Omental fat pad (tissue), 4 donors: Measurements from ENCODE around the gene GJA4. TPM values are rescaled to one million over a fixed set of nuclear protein-coding genes. Genes with fewer than 3 reads are reported as not detected.

Experiments used
- ATAC-seq: fragments of 150-250 bp; one replicate; pipeline ENCODE4 v1.9.1; 2016; ENCODE audit warnings: mild to moderate bottlenecking, moderate library complexity; ENCODE audit not compliant: low FRiP score
- DNase-seq: peaks from one replicate; pipeline ENCODE4 v3.0.0-alpha.2; 2019; ENCODE audit warnings: low spot score
- total RNA-seq, 4 donors: library from RNA; depleted of rRNA; stranded (reverse); fragments of >200 nt; gene quantifications; one replicate each; pipeline ENCODE4 v1.1.0, GENCODE V29; 2016
- TF ChIP-seq, protein P1 (sequence below), 3 donors: fragments of 450-650 bp; IDR thresholded peaks; one replicate each; pipeline ENCODE4 v1.5.1; 2016 to 2017; ENCODE audit warnings: antibody characterized with exemption in 3 of 3, mild to moderate bottlenecking in 3 of 3, moderate library complexity in 2 of 3

Gene GJA4
- total RNA-seq = 100 to 1,000 TPM in 1 of 4 donors, 10 to 100 TPM in 3; 20.4 to 101 (median 45.3) TPM

DNA sequence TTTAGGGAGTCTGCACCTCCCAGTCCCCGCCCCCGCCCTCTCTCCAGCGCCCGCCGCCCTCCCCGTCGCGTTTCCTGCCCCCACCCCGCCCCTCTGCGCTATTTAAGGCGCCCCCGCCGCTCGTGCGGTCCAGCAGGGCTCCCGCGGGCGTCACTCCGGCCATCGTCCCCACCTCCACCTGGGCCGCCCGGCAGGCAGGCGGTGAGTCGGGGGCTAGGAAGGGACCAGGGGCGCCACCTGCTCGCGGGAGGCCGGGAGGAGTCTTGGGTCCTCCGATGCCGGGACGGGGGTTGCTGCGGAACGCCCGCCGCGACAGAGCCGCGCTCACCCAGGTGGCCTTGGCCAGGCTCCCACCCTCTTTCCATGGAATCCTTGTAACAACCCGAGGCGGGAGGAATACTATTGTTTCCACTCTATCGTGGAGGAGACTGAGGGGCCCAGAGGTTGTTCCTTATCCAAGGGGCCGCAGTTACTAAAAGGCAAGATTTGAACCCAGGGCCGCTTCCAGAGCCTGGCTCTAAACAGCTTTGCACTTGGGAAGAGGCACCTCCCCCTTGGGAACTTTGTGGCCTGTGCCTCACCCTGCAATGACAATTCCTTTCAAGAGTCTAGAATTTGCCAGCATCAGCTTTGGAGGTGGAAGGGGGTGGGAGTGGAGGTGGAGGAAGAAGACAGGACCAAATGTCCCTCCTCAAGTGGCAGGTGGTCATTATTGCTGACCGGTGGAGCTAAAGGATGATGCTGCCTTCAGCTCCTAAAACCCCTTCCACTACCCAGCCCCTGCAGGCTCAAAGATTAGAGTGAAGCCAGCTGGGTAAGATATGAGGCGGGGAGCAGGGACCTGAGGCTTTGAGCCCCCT lies at the start of gene GJA4:
Gene GJA4, plus strand, starts transcription at position 132 of the 860 bp plus-strand sequence. CDS start 1,215 bp downstream, outside the sequence.
- ATAC-seq (no peak), DNase-seq (no peak)
- TF ChIP-seq, protein P1, sequence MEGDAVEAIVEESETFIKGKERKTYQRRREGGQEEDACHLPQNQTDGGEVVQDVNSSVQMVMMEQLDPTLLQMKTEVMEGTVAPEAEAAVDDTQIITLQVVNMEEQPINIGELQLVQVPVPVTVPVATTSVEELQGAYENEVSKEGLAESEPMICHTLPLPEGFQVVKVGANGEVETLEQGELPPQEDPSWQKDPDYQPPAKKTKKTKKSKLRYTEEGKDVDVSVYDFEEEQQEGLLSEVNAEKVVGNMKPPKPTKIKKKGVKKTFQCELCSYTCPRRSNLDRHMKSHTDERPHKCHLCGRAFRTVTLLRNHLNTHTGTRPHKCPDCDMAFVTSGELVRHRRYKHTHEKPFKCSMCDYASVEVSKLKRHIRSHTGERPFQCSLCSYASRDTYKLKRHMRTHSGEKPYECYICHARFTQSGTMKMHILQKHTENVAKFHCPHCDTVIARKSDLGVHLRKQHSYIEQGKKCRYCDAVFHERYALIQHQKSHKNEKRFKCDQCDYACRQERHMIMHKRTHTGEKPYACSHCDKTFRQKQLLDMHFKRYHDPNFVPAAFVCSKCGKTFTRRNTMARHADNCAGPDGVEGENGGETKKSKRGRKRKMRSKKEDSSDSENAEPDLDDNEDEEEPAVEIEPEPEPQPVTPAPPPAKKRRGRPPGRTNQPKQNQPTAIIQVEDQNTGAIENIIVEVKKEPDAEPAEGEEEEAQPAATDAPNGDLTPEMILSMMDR (IDR thresholded peaks at IDR 0.05) = no peak

DNA sequence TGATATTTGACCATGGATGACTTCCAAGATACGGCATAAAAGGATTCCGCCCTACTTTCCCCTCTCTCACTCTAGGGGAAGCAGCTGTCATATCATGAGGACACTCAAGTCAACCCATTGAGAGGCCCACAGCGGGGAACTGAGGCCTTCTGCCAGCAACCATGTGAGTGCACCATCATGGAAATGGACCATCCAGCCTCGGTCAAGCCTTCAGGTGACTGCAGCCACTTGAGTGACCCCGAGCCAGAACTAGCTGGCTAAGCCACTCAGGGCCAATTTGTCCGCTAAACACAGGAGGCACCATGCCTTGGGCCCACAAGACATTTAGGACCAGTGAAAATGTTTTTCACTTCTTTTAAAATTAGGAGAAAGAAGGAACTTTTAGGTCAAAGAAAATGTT lies 49.0 kb upstream of the GJA4 start:
- TF ChIP-seq, protein P1 (IDR thresholded peaks at IDR 0.05) = no peak
- no peak for ATAC-seq
- no peak for DNase-seq

DNA sequence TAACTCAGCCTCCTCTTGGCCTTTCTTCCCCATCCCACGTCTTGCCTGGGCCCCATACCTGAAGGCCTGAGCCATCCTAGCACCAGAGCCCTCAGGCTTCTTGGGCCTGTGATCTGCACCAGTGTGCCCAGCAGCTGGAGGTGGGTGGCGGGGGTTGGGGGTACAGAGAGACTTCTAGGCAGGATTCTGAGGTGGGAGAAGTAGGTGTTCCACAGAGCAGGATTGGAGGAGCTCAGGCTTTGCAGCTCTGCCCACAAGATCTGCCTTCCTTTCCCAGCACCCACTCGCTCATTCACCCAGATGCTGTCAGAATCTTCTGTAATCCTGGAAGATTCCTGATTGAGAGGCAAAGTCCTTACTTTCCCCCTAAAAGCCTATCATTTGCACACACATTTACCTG lies 47.9 kb upstream of the GJA4 start:
- TF ChIP-seq, protein P1 (IDR thresholded peaks at IDR 0.05) = no peak
- ATAC-seq = no peak
- DNase-seq = no peak

DNA sequence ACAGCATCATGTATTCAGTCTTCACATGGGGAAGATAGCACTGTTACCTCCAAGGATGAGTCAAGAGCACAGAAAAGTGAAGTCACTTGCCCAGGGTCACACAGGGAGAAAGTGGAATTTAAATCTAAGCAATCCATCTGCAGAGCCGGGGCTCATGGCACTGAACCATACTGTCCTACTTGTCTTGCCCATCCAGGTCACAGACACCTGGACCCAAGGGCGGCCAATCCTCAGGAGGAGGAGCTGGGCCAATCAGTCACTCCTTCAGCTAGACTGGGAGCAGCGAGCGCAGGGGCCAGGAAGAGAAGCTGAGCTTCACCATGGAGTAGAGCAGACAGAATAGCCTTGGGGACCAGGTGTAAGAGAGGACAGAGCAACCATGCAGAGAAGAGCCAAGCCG lies 47.1 kb upstream of the GJA4 start:
- TF ChIP-seq, protein P1 (IDR thresholded peaks at IDR 0.05) = no peak
- ATAC-seq (no peak), DNase-seq (no peak)

DNA sequence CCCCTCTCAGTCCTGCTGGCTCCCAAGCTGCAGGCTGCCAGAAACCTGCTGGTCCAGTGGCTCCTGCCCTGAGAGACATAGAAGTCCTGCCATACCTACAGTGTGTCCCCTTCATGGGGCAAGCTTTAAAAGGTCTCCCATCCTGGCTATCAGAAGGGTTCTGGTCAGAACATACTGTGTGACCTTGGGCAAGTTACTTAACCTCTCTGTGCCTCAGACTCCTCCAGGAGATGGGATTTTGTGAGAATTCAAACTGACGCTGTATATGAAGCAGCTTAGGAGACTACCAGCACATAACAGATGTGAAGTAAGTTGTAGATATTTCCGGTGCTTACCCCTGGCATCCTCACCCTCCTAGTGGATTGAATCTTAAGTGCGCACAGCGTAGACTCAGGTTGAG lies 46.7 kb upstream of the GJA4 start:
- DNase-seq (no peak), ATAC-seq (no peak)
- TF ChIP-seq, protein P1 (IDR thresholded peaks at IDR 0.05) = no peak

DNA sequence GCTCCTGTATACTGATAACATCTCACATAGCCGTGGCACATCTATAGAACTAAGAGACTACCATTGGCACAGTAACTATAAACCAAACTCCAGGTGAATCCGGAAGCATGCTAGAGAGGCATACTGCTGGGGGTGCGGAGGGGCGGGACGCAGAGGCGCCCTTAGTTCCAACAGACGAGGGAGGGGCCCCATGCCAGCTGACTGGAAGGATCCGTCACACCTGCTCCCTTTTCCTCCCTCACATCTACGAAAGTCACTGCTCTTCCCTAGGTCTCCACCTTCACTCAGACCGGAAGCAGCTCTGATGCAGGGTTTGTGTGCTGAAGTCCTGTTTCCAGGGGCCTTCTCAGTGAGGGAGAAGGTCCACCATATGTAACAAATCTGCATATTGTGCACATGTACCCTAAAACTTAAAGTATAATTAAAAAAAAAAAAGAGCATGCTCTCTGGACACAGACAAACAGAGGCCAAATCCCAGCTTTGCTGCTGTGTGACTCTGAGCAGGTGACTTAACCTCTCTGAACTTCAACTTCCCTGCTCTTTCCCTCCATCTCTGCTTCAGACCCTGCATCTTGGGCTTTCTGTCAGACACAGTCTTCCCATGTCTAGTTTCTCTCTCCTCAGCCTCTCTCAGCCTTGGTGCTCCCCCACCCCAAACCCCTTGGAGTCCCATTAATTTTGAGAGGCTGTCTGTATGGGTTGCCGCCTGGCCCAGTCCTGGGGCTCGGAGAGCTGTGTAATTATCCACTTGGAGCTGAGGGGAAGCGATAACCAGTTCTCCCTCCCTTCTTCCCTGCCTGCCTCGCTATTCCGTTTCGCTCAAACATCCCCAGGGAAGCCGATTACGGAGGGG lies 45.8 kb upstream of the GJA4 start:
- ATAC-seq (no peak), DNase-seq (no peak)
- TF ChIP-seq, protein P1 (IDR thresholded peaks at IDR 0.05) = no peak
